ENCODE data around the gene GPR142. TPM values are rescaled to one million over a fixed set of nuclear protein-coding genes. Genes with fewer than 3 reads are reported as not detected.

Gene GPR142
- total and polyA plus RNA-seq, 2 of the 13 experiments (the other 11 are each of a cell fraction or from before 2014, with no cell fraction given): not detected

- TF ChIP-seq PTBP1 (IDR thresholded peaks at IDR 0.05; ENCODE audit: low read depth, low read length, poor library complexity, severe bottlenecking): no peak
- 0 out of 2 replicates have a peak, but pooled peaks have one; percentile 38 for TF ChIP-seq SKIL (CRISPR knock-in tag; IDR thresholded peaks at IDR 0.05; ENCODE audit: borderline replicate concordance)
- no peak for TF ChIP-seq HNRNPK (IDR thresholded peaks at IDR 0.05; ENCODE audit: low read depth, low read length, poor library complexity, severe bottlenecking)
- TF ChIP-seq MEF2D (CRISPR knock-in tag; IDR thresholded peaks at IDR 0.05): peak; percentile 61; the same call in 1 of the 2 replicates
- 0 out of 2 replicates have a peak, but pooled peaks have one; percentile 52 for TF ChIP-seq KMT2A (CRISPR knock-in tag; IDR thresholded peaks at IDR 0.05)
- no peak for TF ChIP-seq FOSL1 (CRISPR knock-in tag; IDR thresholded peaks at IDR 0.05; ENCODE audit: borderline replicate concordance)
- TF ChIP-seq CBFB (CRISPR knock-in tag; IDR thresholded peaks at IDR 0.05): 0 out of 2 replicates have a peak, but pooled peaks have one; percentile 24
- TF ChIP-seq ZIK1 (CRISPR knock-in tag; IDR thresholded peaks at IDR 0.05; ENCODE audit: borderline replicate concordance, low read depth): no peak
- peak; percentile 64; the same call in 1 of the 2 replicates for TF ChIP-seq YEATS2 (CRISPR knock-in tag; IDR thresholded peaks at IDR 0.05; ENCODE audit: borderline replicate concordance)
- no peak; the same call in 1 of the 2 replicates for TF ChIP-seq HOXA7 (CRISPR knock-in tag; IDR thresholded peaks at IDR 0.05)
- TF ChIP-seq ZNF850 (CRISPR knock-in tag; conservative IDR thresholded peaks at IDR 0.05): no peak
- no peak for TF ChIP-seq PLSCR1 (CRISPR knock-in tag; IDR thresholded peaks at IDR 0.05; ENCODE audit: borderline replicate concordance)
- TF ChIP-seq ZNF670 (CRISPR knock-in tag; IDR thresholded peaks at IDR 0.05; ENCODE audit: borderline replicate concordance): peak; percentile 70; the same call in 1 of the 2 replicates
- peak; percentile 100 for TF ChIP-seq TFAP4 (IDR thresholded peaks at IDR 0.05; ENCODE audit: borderline replicate concordance, low read depth)
- no peak for TF ChIP-seq SALL2 (CRISPR knock-in tag; IDR thresholded peaks at IDR 0.05)
- no peak for TF ChIP-seq HNRNPL (IDR thresholded peaks at IDR 0.05; ENCODE audit: low read depth, low read length)
- no peak for TF ChIP-seq KLF12 (CRISPR knock-in tag; IDR thresholded peaks at IDR 0.05; ENCODE audit: borderline replicate concordance)
- peak; percentile 71; the same call in 1 of the 2 replicates for TF ChIP-seq ZNF143 (CRISPR knock-in tag; IDR thresholded peaks at IDR 0.05)
- TF ChIP-seq ZSCAN21 (CRISPR knock-in tag; IDR thresholded peaks at IDR 0.05; ENCODE audit: borderline replicate concordance): peak; percentile 47; the same call in 1 of the 2 replicates
- TF ChIP-seq HBP1 (CRISPR knock-in tag; IDR thresholded peaks at IDR 0.05; ENCODE audit: low read depth): 0 out of 2 replicates have a peak, but pooled peaks have one; percentile 44
- no peak for TF ChIP-seq DNMT1 (CRISPR knock-in tag; IDR thresholded peaks at IDR 0.05)
- TF ChIP-seq ZNF383 (CRISPR knock-in tag; IDR thresholded peaks at IDR 0.05; ENCODE audit: borderline replicate concordance): no peak
- no peak for TF ChIP-seq ZFP36L2 (CRISPR knock-in tag; IDR thresholded peaks at IDR 0.05)
- peak; percentile 83 for TF ChIP-seq ZMYM4 (CRISPR knock-in tag; IDR thresholded peaks at IDR 0.05)
Observed at GRCh38 chr17:74373838-74374606, 6.7 kb downstream of the GPR142 start (continued).

Measured in HepG2 (cell line).